Umbilical cord (tissue), 2 donors: ENCODE data around the gene ACTL7B. TPM values are rescaled to one million over a fixed set of nuclear protein-coding genes. Genes with fewer than 3 reads are reported as not detected.
A peak's percentile ranks its signal among the peaks of the same experiment; 100 is the strongest.
"Not testable (repeated sequence)": the region's sequence is repeated elsewhere in the genome, so short reads cannot be mapped to it uniquely, and the experiment has no call there.

ENCODE experiments used
- DNase-seq: peaks from one replicate; pipeline ENCODE4 v3.0.0-alpha.2; 2015; ENCODE audit warnings: low spot score
- total RNA-seq: library from RNA; depleted of rRNA; stranded (reverse); fragments of >200 nt; gene quantifications from one replicate; pipeline ENCODE4 v1.2.3, GENCODE V29; 2014; ENCODE audit warnings: low replicate concordance; ENCODE audit not compliant: insufficient read depth

Gene ACTL7B
- total RNA-seq, 1 donor from 2014 or later: 1.4 TPM

DNA sequence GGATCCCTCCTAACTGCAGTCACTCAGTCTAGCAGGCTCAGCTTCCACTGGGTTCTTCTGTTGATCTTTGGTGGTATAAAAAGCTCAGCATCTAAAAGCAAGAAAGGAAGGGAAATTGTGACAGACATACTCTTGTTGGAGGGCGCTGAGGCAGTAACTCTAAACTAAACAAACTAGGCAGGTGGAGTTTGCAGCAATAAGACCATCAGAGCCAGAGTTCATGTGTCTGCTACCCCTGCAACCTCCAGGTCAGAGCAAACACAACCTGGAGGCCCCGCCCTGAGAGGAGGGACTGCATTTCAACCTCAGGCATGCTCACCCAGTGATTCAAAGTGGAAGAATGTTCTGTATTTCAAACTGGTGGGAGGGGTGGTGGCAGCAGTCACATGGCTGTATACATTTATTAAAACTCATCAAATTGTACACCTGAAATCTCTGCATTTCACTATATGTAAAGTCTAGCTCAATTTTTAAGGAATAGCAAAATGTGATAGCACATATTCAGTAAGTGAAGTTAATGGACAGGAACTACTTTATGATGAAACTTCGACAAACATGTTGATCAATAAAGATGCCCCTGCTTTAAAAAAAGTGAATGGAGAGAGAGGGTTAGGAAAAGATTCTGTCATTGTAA lies 13.4 kb upstream of the ACTL7B start:
- DNase-seq: peak; percentile 13

GRCh38 chr9:108867829-108868228 lies 12.0 kb upstream of the ACTL7B start:
- DNase-seq: no peak

- DNase-seq: no peak
Measured at GRCh38 chr9:108867116-108867515, 11.3 kb upstream of the ACTL7B start.

DNA sequence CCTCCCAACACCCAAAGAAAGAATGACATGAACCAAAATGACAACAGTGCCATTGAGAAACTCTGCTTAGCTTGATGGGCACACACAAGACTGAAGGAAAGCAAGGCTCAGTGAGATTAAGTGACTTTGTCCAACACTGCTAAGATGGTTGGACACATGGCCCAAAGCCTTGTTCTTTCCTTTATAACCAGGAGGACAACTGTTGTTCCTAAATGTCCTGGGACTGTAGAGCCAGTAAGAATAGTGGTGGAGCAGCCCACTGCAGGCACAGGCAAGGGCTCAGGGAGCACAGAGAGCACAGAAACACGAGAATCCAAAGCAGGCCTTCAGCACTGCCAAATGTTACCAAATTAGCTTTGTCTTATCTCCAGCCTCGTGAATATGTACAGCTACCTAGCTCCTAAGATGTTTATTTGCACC lies 10.2 kb upstream of the ACTL7B start:
- no peak for DNase-seq

DNA sequence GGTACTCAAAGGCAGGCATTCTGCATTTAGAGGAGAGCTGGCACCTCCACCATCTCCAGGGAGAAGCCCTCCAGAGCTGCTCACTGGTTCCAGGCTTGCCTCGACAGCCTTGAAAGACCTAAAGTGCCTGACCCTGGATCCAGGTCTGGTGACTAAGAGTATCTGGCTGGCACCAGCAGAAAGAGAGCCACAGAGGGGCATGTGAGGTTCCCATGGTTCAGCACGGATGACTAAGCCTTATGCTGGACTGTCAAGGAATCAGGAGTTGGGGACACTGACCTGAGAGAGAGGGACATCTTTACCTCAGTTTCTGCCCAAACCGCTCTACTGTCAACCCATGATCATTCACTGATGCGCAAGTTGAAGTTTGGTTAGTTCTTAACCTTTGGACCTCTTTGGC lies 9.3 kb upstream of the ACTL7B start:
- no peak for DNase-seq

DNA sequence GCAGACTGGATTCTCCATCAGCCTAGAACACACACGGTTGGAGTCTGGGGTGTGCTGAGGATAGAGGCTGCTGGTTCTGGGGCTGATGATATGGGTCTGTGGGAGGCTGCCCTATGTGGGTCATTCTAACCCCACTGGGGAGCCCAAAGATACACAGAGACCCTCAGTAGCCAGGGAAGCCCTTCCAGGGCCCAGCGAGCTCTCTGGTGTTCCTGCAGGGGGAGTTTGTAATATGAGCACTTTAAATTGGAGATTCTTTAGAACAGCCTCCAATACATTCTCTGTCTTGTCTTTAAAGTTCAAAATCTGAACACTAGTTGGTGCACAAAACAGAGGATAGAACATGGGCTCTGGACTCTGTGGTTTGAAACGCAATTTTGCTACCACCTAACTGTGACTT lies 8.7 kb upstream of the ACTL7B start:
- no peak for DNase-seq

DNA sequence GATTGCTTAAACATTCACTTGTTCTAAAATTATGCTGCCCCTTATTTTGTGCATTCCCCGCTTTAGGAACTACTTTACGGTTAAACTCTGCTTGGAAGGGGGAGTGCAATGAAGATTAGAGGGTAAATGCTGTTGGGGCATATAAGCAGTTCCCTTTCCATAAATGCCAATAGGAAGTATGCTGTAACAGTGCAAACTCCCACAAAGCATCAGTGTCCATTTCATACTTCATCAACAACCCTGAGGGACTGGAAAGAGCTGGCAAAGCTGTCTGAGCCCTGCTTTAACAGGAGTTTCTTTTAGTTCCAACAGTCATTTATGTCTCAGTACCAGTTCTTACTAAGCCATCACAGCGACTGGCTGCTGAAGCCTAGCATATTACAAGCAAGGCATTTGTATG lies 8.1 kb upstream of the ACTL7B start:
- DNase-seq: no peak

DNA sequence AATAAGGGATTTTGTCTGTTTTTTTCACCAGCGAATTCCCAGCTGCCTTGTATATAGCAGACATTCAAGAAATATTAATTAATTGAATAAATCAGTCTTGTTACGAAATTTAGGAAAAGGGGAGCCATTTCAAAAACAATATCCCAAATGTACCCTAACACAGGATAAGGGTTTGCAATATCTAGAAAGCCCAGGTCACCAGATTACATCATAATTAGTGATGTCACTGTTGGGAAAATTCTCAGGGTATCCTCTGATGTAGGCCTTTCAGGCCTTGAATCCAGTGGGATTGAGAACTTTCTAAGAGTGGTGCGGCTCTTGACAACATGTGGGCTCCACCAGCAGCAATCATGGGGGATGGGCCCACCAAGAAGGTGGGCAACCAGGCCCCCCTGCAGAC lies 6.2 kb upstream of the ACTL7B start, which contains the start of gene ACTL7A:
TSS of gene ACTL7A (plus strand) at position 270 of the 400 bp plus-strand sequence. CDS start at position 327, 57 bp downstream.
- no peak for DNase-seq

DNA sequence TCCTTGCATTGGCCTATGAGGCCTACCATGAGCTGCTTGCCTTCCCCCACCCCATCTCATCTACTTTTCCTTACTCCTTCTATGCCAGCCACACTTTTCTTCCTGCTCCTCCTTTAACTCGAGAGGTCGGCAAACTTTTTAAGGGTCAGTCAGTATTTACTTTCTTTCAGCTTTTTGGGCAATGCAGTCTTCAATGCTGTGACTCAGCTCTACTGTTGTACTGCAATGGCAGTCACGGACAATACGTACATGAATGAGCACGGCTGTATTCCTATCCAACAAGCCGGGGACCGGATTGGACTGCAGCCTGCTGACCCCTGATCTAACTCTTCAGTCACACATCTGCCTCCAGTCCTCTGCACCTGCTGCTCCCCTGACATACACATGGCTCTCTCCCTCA lies 5.7 kb upstream of the ACTL7B start:
- DNase-seq: no peak

GRCh38 chr9:108860764-108861163 lies 5.0 kb upstream of the ACTL7B start:
- no peak for DNase-seq

DNA sequence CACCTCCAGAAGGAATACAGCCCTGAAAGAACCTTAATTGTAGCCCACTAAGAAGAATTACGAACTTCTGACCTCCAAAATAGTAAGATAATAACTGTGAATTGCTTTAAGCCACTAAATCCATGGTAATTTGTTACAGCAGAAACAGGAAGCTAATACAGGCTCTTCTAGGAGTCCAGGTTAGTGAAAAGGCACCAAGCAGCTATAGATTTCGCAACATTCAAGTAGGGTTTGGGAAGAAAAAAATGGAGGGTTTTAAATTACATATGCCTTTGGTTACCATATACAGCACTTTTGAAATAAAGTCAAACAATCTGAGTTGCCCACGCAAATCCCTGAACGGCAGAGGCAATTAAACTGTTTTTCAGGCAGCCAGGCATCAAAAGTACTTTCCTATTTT lies 4.6 kb upstream of the ACTL7B start:
- DNase-seq: no peak

DNA sequence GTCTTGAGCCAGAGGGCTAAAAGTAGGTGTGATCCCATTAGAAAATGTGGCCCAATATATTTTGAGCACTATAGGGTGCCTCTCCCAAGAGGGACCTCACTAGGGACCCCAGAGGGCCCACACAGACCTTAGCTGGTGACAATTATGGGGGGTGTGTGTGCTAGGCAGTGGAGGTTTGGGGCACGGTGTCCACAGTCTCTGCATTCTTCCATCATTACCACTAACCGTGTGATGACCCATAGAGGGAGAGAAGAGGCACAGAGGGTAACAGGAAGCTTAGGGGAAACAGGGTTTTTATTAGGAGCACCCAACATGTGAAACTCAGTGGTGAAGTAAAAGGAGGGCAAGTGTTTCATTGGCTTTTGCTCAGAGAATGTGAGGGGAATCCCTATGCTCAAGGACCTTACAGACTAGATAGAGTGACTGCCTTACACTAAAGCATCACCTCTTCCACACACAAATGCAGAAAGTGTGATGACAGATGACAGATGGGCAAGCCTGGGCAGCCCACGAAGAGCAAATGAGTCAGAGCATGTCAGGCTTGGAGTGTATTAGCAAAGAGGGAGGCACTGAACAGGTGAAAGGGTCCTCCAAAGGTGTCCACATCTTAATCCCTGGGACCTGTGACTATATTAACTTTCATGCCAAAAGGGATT lies 3.8 kb upstream of the ACTL7B start:
- DNase-seq: peak; percentile 21

GRCh38 chr9:108857572-108857971 lies 1.8 kb upstream of the ACTL7B start:
- no peak for DNase-seq

DNA sequence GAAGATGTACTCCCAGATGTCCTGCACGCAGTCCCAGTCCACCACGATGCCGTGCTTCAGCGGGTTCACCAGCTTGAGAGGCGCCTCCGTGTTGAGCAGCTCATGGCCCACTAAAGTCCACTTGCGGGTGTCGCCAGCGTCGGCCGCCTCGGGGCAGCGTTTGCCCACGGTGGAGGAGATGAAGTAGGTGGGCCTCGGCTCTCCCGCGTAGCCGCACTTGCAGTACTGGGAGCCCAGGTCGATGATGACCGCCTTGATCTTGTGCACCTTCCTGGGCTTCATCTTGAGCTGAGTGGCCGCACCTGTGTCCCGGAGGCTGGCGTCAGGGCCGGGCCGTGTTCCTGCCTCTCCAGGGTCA lies 278 bp downstream of the ACTL7B start:
- no peak for DNase-seq

DNA sequence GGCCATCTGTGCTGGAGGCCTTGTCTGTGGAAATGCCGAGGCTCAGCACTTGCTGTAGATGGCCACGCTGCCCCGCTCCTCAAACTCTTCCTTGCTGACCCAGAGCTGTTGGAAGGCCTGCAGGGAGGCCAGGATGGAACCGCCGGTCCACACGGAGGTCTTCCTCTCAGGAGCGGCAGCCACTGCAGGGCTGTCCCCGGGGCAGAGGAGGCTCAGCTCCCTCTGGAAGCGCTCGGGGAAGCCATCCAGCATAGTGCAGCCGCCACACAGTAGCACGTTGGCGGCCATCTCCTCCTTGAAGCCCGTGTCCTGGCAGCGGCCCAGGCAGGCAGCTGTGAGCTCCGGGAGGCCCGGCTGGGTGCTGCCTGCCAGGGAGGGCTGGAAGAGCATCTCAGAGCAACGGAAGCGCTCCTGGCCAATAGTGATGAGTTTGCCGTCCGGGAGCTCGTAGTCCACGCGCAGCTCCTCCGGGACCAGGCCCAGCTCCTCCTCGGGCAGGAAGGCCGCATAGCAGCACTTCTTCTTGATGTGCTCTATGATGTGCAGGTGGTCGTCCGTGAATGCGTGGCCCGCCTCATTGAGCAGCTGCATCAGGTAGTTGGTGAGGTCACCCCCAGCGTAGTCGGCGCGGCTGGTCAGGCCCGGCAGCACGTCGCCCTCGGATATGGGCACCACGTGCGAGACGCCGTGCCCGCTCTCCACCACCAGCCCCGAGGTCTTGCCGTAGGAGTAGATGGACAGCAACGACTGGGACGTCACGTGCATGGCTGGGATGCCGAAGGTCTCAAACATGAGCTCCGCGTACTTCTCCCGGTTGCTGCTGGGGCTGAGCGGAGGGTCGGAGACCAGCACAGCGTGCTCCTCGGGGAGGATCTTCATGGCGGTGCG lies 901 bp downstream of the ACTL7B start:
- no peak for DNase-seq

- DNase-seq: no peak
Measured at GRCh38 chr9:108854094-108854493, 1.7 kb downstream of the ACTL7B start.

DNA sequence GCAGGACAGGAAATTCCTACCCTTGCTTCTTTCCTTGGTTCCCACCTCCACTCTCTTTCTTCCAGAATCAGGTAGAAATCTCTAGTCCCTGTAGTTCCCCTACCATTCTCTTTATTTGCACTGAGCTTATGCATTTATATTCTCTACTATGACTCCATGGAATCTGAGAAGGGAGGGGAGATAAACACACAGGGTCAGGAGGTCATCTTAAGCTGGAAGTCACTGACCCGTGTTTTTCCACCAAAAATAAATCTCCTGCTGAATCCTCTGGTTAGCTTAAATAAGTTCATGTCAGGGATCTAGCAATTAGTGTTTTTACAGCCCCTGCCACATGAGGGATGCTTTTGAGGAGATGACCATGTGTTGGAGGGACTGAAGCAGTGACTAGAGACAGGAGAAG lies 3.7 kb downstream of the ACTL7B start:
- no peak for DNase-seq

GRCh38 chr9:108851138-108851537 lies 4.6 kb downstream of the ACTL7B start:
- DNase-seq: no peak

DNA sequence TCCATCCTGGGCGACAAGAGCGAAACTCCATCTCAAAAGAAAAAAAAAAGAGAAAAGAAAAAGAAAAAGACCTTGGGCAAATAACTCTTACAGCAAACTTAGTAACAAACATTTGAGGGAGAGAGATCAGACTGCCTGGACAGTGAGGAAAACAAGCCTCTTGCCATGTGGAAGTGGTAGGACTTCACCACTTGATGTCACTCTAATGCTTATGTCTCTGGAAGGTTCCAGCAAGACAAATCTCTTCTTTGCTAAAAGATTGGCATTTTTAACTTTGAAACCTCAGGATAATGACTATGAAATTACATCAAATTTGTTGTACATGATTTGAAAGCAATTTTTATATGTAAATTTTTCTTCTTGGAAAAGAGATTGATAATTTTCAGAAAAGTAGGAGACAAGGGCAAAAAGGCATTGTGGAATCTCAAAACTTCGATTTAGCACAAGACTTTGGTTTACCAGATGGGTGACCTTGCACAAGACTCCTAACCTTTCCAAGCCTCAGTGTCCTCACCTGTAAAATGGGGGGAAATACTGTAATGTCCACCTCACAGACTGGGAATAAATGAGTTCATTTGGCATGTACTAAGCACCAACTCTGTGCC lies 5.4 kb downstream of the ACTL7B start:
- peak; percentile 38 for DNase-seq

- not testable (repeated sequence) for DNase-seq
Measured at GRCh38 chr9:108848296-108848695, 7.5 kb downstream of the ACTL7B start.

- DNase-seq: no peak
Measured at GRCh38 chr9:108845947-108846346, 9.8 kb downstream of the ACTL7B start.

DNA sequence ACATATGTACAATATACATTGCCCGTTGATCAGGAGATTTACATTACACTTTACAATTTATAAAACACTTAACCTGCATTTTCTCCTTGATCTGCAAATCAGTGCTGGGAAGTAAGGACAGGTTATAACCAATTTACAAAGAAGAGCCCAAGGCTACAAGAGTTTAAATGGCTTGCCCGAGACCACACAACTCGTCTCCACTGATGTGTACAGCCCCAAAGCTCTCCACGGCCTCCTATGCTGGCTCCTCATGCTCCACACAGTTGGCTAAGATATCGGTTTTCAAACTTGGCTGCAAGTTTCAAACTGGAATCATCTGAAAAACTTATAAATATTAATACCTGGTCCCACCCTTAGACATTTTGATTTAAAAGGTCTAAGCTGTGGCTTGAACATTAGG lies 10.3 kb downstream of the ACTL7B start:
- no peak for DNase-seq
